ENCODE data around the gene ACSL3.

DNA sequence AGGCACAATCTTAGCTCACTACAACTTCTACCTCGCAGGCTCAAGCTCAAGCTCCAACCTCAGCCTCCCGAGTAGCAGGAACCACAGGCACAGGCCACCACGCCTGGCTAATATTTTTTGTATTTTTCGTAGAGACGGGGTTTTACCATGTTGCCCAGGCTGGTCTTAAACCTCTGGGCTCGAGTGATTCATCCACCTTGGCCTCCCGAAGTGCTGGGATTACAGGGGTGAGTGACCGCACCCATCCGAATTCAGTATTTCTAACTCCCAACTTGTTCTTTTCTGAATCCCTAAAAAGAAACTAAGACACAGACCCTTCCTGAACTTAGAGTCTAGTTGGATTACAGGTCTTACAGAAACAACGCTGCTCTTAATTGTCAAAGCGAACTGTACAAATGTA lies 32.3 kb upstream of the ACSL3 start:
- TF ChIP-seq, protein P1, sequence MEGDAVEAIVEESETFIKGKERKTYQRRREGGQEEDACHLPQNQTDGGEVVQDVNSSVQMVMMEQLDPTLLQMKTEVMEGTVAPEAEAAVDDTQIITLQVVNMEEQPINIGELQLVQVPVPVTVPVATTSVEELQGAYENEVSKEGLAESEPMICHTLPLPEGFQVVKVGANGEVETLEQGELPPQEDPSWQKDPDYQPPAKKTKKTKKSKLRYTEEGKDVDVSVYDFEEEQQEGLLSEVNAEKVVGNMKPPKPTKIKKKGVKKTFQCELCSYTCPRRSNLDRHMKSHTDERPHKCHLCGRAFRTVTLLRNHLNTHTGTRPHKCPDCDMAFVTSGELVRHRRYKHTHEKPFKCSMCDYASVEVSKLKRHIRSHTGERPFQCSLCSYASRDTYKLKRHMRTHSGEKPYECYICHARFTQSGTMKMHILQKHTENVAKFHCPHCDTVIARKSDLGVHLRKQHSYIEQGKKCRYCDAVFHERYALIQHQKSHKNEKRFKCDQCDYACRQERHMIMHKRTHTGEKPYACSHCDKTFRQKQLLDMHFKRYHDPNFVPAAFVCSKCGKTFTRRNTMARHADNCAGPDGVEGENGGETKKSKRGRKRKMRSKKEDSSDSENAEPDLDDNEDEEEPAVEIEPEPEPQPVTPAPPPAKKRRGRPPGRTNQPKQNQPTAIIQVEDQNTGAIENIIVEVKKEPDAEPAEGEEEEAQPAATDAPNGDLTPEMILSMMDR (IDR thresholded peaks at IDR 0.05), result no peak
- TF ChIP-seq, protein P2, sequence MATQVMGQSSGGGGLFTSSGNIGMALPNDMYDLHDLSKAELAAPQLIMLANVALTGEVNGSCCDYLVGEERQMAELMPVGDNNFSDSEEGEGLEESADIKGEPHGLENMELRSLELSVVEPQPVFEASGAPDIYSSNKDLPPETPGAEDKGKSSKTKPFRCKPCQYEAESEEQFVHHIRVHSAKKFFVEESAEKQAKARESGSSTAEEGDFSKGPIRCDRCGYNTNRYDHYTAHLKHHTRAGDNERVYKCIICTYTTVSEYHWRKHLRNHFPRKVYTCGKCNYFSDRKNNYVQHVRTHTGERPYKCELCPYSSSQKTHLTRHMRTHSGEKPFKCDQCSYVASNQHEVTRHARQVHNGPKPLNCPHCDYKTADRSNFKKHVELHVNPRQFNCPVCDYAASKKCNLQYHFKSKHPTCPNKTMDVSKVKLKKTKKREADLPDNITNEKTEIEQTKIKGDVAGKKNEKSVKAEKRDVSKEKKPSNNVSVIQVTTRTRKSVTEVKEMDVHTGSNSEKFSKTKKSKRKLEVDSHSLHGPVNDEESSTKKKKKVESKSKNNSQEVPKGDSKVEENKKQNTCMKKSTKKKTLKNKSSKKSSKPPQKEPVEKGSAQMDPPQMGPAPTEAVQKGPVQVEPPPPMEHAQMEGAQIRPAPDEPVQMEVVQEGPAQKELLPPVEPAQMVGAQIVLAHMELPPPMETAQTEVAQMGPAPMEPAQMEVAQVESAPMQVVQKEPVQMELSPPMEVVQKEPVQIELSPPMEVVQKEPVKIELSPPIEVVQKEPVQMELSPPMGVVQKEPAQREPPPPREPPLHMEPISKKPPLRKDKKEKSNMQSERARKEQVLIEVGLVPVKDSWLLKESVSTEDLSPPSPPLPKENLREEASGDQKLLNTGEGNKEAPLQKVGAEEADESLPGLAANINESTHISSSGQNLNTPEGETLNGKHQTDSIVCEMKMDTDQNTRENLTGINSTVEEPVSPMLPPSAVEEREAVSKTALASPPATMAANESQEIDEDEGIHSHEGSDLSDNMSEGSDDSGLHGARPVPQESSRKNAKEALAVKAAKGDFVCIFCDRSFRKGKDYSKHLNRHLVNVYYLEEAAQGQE (IDR thresholded peaks at IDR 0.05; ENCODE audit: insufficient read depth in 1 of 2, low read depth in 2 of 2, low read length in 1 of 2), result no peak
- TF ChIP-seq POLR2AphosphoS5 (IDR thresholded peaks at IDR 0.05; ENCODE audit: low read depth, low read length) (no peak), TCF7L2 (IDR thresholded peaks at IDR 0.05; ENCODE audit: low read depth, low read length) (no peak)

Measured in Panc1 (cell line).